Activated gamma-delta T cell (primary cell): ENCODE data around the gene CKAP5.

ENCODE experiments used
- DNase-seq: peaks from one replicate; lab custom pipeline; 2025; lab: John Stamatoyannopoulos, UW

CKAP5 gene

DNA sequence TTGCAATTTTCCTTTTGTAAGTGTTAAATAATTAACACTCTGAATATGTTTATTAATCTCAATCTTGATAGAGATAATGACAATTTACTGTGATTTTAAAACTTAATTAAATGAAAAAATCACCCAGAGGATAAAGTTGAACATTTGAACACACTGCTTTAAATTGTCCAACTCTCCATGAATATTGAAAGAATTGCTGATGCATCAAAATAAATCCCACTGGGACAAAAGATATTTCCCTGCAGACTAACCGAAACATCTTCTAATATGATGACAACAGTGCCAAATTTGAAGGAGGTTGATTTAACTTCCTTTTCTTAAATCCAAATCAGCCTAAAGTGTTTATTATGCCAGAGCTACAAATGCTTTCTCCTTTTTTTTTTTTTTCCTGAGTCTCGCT lies 79.4 kb downstream of the CKAP5 start:
- no peak for DNase-seq

- DNase-seq = no peak
These were observed 83.8 kb downstream of the CKAP5 start for GRCh38 chr11:46762248-46762647.

GRCh38 chr11:46761807-46762206 lies 84.3 kb downstream of the CKAP5 start:
- no peak for DNase-seq

DNA sequence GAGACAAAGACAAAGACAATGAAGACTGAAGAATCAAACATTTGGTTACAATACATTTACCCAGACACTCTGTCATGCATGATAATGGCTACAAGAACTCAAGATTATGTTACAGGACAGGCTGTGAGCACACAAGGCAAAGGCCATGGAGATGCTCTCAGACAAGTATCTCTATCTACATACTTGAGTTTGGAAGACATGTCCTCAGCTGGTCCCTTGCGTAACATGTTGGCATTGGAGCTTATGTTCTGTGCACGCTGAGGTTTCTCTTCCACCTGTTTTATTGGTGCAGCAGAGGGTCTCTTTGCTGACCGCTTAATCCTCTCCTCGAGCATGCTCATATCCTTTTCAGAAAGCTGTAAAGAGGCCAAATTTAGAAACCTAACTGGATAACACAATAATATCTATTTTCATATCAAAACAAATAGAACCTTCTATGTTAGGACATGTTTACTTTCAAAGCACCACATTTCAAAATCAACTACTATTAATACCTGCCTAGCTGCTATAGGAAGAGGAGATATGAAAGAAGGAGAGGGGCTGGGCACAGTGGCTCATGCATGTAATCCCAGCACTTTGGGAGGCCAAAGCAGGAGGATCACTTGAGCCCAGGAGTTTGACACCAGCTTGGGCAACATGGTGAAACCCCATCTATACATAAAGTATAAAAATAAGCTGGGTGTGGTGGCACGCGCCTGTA lies 85.5 kb downstream of the CKAP5 start:
- DNase-seq = no peak

DNA sequence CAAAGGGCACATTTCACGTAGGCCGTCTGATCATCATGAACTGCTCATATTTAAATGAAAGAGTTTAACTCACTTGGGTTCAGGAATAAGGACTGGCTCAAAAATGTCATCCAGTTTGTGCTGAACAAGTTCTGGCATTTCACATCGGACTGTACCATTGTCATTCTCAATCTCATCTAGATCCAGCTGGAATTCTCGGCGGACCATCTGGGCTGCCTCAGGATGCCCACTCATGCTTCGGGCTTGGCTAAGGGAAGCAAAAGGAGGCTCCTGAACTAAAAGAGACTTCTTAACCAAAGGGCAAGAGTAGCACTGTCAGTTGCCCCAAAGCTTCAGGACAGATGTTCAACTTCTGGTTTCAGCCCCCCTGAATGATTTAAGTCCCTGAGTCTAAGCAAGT lies 86.9 kb downstream of the CKAP5 start:
- no peak for DNase-seq

- no peak for DNase-seq
These were observed 90.1 kb downstream of the CKAP5 start for GRCh38 chr11:46755962-46756361.

DNA sequence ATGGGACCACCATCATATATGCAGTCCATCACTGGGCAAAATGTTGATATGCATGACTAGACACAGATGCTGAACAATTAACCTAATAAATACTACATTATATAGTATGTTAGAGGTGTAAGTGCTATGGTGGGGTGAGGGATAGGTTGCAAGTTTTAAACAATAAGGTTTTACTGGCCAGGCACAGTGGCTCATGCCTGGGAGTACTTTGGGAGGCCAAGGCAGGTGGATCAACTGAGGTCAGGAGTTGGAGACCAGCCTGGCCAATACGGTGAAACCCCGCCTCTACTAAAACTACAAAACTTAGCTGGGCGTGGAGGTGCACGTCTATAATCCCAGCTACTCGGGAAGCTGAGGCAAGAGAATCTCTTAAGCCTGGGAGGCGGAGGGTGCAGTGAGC lies 98.9 kb downstream of the CKAP5 start:
- DNase-seq = no peak

DNA sequence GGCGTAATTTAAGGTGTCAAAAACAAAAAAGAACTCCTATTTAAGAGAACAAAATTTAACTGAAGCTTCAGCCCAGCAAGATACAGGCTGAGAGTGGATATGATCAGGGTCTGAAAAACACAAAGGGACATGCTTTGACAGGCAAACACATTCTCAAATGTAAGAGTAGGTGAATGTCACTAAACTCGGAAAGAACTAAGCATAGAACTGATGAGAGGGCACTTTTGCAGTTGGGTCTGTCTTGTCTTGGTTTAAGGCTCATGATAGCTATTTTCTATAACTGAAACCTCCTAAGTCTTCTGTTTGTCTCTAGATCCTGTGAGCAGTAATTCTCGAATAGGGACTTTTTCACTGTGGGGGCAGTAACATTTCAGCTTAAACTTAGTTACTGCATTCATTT lies 100.1 kb downstream of the CKAP5 start:
- no peak for DNase-seq

DNA sequence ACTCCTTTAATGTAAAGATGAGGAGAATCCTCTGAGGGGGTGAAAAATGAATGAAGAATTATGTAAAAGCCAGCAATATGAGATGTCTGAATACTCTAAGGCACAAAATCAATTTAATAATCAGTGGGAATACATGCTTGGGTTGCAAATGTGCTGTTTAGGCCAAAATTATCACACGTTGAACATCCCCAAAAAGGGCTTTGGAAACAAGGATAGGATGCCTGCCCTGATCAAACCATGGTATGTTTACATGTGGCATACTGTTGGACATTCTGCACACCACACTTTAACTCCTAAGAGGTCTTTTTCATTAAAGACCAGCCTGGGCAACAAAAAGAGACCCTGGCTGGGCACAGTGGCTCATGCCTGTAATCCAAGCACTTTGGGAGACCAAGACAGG lies 100.8 kb downstream of the CKAP5 start:
- DNase-seq = no peak

GRCh38 chr11:46743693-46744339 lies 102.3 kb downstream of the CKAP5 start:
- no peak for DNase-seq

- DNase-seq = no peak
These were observed 103.0 kb downstream of the CKAP5 start for GRCh38 chr11:46743043-46743442.

- DNase-seq = no peak
These were observed 104.2 kb downstream of the CKAP5 start for GRCh38 chr11:46741600-46742484.

DNA sequence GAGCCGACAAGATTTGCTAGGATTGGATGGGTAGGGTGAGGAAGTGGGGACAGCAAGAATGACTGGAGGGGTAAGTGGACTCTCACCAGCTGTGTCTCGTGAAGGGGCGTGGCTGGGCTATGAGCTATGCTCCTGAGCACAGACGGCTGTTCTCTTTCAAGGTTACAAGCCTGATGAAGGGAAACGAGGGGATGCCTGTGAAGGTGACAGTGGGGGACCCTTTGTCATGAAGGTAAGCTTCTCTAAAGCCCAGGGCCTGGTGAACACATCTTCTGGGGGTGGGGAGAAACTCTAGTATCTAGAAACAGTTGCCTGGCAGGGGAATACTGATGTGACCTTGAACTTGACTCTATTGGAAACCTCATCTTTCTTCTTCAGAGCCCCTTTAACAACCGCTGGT lies 107.2 kb downstream of the CKAP5 start:
- no peak for DNase-seq

DNA sequence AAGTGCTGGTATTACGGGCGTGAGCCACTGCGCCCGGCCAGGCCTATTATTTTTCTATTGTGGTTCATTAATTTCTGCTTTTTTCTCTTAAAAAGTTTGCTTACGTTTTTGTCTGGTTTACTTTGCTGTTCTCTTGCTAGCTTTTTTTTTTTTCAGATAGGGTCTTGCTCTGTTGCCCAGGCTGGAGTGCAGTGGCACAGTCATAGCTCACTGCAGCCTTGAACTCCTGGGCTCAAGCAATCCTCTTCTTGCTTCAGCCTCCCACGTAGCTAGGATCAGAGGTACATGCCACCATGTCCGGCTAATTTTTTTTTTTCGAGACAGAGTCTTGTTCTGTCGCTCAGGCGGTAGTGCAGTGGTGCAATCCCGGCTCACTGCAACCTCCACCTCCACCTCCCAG lies 108.4 kb downstream of the CKAP5 start:
- no peak for DNase-seq

- no peak for DNase-seq
These were observed 109.5 kb downstream of the CKAP5 start for GRCh38 chr11:46736615-46737014.

GRCh38 chr11:46736146-46736545 lies 109.9 kb downstream of the CKAP5 start:
- DNase-seq = no peak

DNA sequence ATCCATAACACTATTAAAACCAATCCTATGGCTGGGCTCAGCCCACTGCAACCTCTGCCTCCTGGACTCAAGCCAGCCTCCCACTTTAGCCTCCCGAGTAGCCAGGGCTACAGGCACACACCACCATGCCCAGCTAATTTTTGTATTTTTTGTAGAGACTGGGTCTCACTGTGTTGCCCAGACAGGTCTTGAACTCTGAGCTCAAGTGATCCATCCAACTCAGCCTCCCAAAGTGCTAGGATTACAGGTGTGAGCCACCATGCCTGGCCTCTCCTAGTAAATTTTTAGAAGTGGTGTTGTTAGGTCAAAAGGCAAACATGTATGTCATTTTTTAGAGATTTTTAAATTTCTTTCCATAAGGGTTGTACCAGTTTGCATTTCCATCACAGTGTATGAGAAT lies 112.8 kb downstream of the CKAP5 start:
- no peak for DNase-seq

DNA sequence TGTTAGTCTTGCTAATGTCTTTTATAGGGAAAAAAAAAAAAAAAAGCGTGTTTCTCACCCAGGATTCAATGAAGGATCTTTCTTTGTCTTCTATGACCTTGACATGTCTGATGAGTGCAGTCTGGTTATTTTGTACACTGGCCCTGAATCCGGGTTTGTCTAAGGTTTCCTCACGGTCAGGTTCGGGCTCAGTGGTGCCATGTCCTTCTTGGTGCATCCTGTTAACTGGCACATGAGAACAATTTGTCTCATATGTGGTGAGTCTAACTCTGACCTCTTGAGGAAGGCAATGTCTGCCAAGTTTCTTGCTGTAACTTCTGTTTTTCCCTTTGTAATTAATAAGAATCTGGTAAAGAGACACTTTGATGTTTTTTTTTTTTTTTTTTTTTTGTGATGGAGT lies 114.5 kb downstream of the CKAP5 start:
- DNase-seq = no peak

DNA sequence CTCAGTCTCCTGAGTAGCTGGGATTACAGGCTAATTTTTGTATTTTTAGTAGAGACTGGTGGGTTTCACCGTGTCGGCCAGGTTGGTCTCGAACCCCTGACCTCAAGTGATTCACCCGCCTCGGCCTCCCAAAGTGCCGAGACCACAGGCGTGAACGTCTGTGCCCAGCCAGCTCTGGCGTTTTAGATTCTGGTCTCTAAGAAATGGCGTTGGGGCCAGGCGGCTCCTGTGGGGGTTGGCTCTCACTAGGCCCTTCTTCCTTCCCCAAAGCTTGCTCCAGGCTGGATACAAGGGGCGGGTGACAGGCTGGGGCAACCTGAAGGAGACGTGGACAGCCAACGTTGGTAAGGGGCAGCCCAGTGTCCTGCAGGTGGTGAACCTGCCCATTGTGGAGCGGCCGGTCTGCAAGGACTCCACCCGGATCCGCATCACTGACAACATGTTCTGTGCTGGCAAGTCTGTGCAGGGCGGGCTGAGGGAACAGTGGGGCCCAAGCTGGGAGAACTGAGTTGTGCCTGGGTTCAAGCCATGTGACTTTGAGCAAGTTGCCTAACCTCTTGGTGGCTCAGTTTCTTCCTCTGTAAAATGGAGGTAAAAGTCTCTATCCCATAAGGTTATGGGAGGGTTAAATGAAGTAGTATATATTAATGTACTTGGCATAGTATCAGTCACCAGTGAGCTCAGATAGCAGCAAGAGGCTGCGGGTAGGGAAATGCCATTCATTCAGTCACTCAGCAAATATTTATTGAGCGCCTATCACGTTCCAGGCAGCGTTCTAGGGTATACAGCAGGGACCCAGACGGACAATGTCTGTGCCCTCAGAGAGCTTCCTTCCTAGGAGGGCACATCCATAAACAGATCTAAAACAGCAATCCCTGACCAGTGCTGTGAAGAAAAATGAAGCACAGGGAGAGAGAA lies 116.7 kb downstream of the CKAP5 start:
- DNase-seq = no peak

- no peak for DNase-seq
These were observed 117.4 kb downstream of the CKAP5 start for GRCh38 chr11:46728659-46729040.

- DNase-seq = no peak
These were observed 118.0 kb downstream of the CKAP5 start for GRCh38 chr11:46727952-46728658.
